Activated CD4-positive, alpha-beta memory T cell treated with anti-CD3 and anti-CD28 coated beads, Interleukin-2, amount 10 ng/mL, durations not matched to agents 7 days and 5 days (primary cell): ENCODE results near the gene TRIP4. TPM values are rescaled to one million over a fixed set of nuclear protein-coding genes. Genes with fewer than 3 reads are reported as not detected.
"Not testable (repeated sequence)": the region's sequence is repeated elsewhere in the genome, so short reads cannot be mapped to it uniquely, and the experiment has no call there.

Experiments used
- CTCF ChIA-PET: fragments of 350-600 bp; sonication (Branson Sonifier 250); formaldehyde crosslinking; loops from one replicate; lab custom pipeline; 2021; ENCODE audit warnings: antibody characterized with exemption, inconsistent platforms; lab: Charles Lee
- POLR2A ChIA-PET: fragments of 350-600 bp; sonication (Branson Sonifier 250); formaldehyde crosslinking; loops from one replicate; lab custom pipeline; 2021; ENCODE audit warnings: antibody characterized with exemption; lab: Charles Lee
- DNase-seq: peaks from one replicate; pipeline ENCODE4 v3.0.0-alpha.2; 2020
- H3K27ac Mint-ChIP-seq: one replicate; pipeline ENCODE4 v1.8.0; 2021; ENCODE audit warnings: mild to moderate bottlenecking, mixed read lengths
- H3K27me3 Mint-ChIP-seq: one replicate; pipeline ENCODE4 v1.8.0; 2021; ENCODE audit warnings: mixed read lengths
- H3K36me3 Mint-ChIP-seq: one replicate; pipeline ENCODE4 v1.8.0; 2021; ENCODE audit warnings: low read depth, mixed read lengths
- H3K4me1 Mint-ChIP-seq: one replicate; pipeline ENCODE4 v1.8.0; 2021; ENCODE audit warnings: mixed read lengths
- H3K4me3 Mint-ChIP-seq: one replicate; pipeline ENCODE4 v1.8.0; 2021; ENCODE audit warnings: mild to moderate bottlenecking, mixed read lengths
- H3K9me3 Mint-ChIP-seq: one replicate; pipeline ENCODE4 v1.8.0; 2021; ENCODE audit warnings: mixed read lengths
- total RNA-seq, 2 experiments: library from RNA; stranded (reverse); gene quantifications; one replicate each; pipeline ENCODE4 v1.2.3, GENCODE V29; 2021

Gene TRIP4
- 10 to 100 TPM; 28.9 to 30.3 TPM for total RNA-seq

GRCh38 chr15:64387562-64388168 is at the start of gene TRIP4:
TRIP4 (plus strand) TSS chr15:64387836; CDS start chr15:64387864, 28 bp downstream.
- POLR2A ChIA-PET, result interaction anchor here (0.7 to 2.7 kb wide), 29 partner anchors 9 to 1230 kb away, joined by 3 to 39 read pairs (median 4); partner anchors contain the start of genes CIAO2A, CSNK1G1, PPIB and RNU5B-1
- Mint-ChIP-seq H3K27ac (peak within 1 kb of the TSS; percentile 85), H3K4me1 (peaks cover 22% of the 10 kb centered on the region), H3K4me3 (peak within 1 kb of the TSS; percentile 95), H3K9me3 (no peaks in the 10 kb centered on the region), H3K36me3 (peaks cover 11% of the 10 kb centered on the region), H3K27me3 (no peaks in the 10 kb centered on the region)
- DNase-seq, result peak; percentile 98
- CTCF ChIA-PET, result interaction anchor here (0.6 to 3.0 kb wide), 11 partner anchors 10 to 340 kb away, joined by 3 to 12 read pairs (median 3); partner anchors contain the start of genes CIAO2A and PPIB

DNA sequence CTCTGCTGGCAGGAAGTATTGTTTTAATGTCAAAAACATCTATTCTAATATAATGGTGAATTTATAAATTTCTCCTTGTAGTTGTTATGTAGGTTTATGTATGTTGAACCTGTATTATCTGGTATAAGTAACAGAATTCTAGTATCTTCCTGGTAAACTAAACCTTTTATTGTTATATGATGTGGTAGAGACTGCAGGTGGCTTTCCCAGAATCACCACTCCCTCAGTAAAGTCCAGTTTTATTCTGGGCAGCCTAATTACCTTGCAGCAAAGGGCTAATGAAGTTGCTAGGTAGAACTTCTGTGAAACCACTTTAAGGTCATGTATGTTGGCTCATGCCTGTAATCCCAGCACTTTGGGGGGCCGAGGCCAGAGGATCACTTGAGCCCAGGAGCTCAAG is 47.3 kb upstream of the TRIP4 start:
- Mint-ChIP-seq H3K36me3 (peaks cover 26% of the 10 kb centered on the region), H3K4me1 (peaks cover 24% of the 10 kb centered on the region), H3K4me3 (no peak overlapping the region), H3K9me3 (no peaks in the 10 kb centered on the region), H3K27ac (no peak overlapping the region), H3K27me3 (no peaks in the 10 kb centered on the region)
- DNase-seq, result no peak
- CTCF ChIA-PET, result no interaction called here
- POLR2A ChIA-PET, result no interaction called here

- H3K36me3 Mint-ChIP-seq, result peaks cover 32% of the 10 kb centered on the region
- POLR2A ChIA-PET, result interaction anchor here (1.2 kb wide), 1 partner anchor 9 kb away, joined by 3 read pairs; no protein-coding TSS in a partner anchor
- CTCF ChIA-PET, result interaction anchor here (1.0 kb wide), 1 partner anchor 8 kb away, joined by 3 read pairs; no protein-coding TSS in a partner anchor
These were observed 45.7 kb upstream of the TRIP4 start for GRCh38 chr15:64341961-64342360.

DNA sequence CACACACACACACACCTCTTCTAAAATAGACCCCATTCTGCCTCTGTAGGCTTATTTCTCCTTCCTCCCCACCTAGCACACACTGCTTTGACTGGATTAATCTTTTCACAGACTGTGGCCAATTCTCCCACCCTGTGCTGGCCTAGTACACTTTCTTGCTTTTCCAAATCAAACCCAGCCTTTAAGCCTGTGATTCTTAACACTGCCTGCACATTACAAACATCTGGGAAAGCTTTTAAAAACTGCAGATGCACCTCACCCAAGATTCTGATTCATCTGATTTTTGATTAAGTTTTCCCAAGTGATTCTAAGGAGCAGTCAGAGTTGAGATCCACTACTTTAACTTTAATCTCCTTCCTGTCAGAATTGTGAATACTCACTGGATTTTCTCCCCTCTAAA is 44.4 kb upstream of the TRIP4 start:
- no peak overlapping the region for H3K4me3 Mint-ChIP-seq
- peaks cover 13% of the 10 kb centered on the region for H3K4me1 Mint-ChIP-seq
- no peaks in the 10 kb centered on the region for H3K9me3 Mint-ChIP-seq
- H3K27me3 Mint-ChIP-seq, result no peaks in the 10 kb centered on the region
- no peak overlapping the region for H3K27ac Mint-ChIP-seq
- no peak for DNase-seq
- H3K36me3 Mint-ChIP-seq, result peaks cover 34% of the 10 kb centered on the region
- ChIA-PET POLR2A (interaction anchor here (1.3 kb wide), 1 partner anchor 154 kb away, joined by 3 read pairs; no protein-coding TSS in a partner anchor), CTCF (interaction anchor here (0.5 kb wide), 1 partner anchor 920 kb away, joined by 4 read pairs; no protein-coding TSS in a partner anchor)

More at GRCh38 chr15:64341961-64342360, 45.7 kb upstream of the TRIP4 start:
- no peak for DNase-seq
- Mint-ChIP-seq H3K9me3 (no peaks in the 10 kb centered on the region), H3K27ac (no peak overlapping the region), H3K4me1 (peaks cover 16% of the 10 kb centered on the region), H3K4me3 (no peak overlapping the region), H3K27me3 (no peaks in the 10 kb centered on the region)

- ChIA-PET POLR2A (interaction anchor here (1.3 kb wide), 1 partner anchor 155 kb away, joined by 3 read pairs; no protein-coding TSS in a partner anchor), CTCF (interaction anchor here (0.5 kb wide), 1 partner anchor 920 kb away, joined by 4 read pairs; no protein-coding TSS in a partner anchor)
- H3K9me3 Mint-ChIP-seq, result no peaks in the 10 kb centered on the region
These were observed 43.8 kb upstream of the TRIP4 start for GRCh38 chr15:64343841-64344240.

DNA sequence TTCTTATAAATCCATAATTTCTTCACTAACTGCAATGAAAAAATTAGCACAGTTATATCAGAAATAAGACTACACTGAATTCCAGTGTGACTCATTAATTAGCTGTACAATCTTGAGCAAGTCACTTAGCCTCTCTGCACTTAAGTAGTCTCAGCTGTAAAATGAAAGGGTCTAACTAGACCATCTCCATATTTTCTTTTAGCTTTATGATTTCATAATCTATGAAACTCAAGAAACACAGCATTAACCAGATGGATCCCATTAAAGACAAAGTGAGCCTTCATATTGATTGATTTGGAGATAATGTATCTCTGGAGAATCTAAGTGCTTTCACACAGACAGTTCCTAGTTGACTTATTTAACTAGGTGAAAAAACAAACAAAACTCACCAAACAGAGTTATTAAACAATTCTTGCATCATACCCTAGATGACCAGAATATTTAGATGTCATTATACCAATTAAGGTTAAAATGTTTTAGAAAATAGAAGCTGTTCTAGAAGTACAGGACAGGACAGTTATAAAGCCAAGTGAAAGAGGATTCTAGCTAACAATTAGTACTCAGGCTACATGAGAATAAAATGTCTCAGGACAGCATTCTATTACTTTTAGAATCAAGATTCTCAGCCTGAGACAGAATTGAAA is 42.9 kb upstream of the TRIP4 start:
- no peak overlapping the region for H3K27ac Mint-ChIP-seq
- H3K36me3 Mint-ChIP-seq, result peaks cover 34% of the 10 kb centered on the region
- no peaks in the 10 kb centered on the region for H3K27me3 Mint-ChIP-seq
- H3K9me3 Mint-ChIP-seq, result no peaks in the 10 kb centered on the region
- no peak for DNase-seq
- ChIA-PET POLR2A (interaction anchor here (1.0 to 1.3 kb wide), 2 partner anchors 10 to 138 kb away, joined by 3 to 4 read pairs; no protein-coding TSS in a partner anchor), CTCF (interaction anchor here (1.0 to 1.3 kb wide), 2 partner anchors 10 to 18 kb away, joined by 3 read pairs; no protein-coding TSS in a partner anchor)
- peaks cover 13% of the 10 kb centered on the region for H3K4me1 Mint-ChIP-seq
- H3K4me3 Mint-ChIP-seq, result no peak overlapping the region

More at GRCh38 chr15:64343841-64344240, 43.8 kb upstream of the TRIP4 start:
- H3K4me1 Mint-ChIP-seq, result peaks cover 13% of the 10 kb centered on the region
- no peaks in the 10 kb centered on the region for H3K27me3 Mint-ChIP-seq
- H3K4me3 Mint-ChIP-seq, result no peak overlapping the region
- no peak for DNase-seq
- no peak overlapping the region for H3K27ac Mint-ChIP-seq
- peaks cover 35% of the 10 kb centered on the region for H3K36me3 Mint-ChIP-seq

GRCh38 chr15:64346242-64346641 is 41.4 kb upstream of the TRIP4 start:
- H3K27me3 Mint-ChIP-seq, H3K4me3 Mint-ChIP-seq, DNase-seq, H3K9me3 Mint-ChIP-seq, CTCF ChIA-PET, POLR2A ChIA-PET, H3K27ac Mint-ChIP-seq: not testable (repeated sequence)
- H3K36me3 Mint-ChIP-seq, result peaks cover 31% of the 10 kb centered on the region
- peaks cover 13% of the 10 kb centered on the region for H3K4me1 Mint-ChIP-seq

DNA sequence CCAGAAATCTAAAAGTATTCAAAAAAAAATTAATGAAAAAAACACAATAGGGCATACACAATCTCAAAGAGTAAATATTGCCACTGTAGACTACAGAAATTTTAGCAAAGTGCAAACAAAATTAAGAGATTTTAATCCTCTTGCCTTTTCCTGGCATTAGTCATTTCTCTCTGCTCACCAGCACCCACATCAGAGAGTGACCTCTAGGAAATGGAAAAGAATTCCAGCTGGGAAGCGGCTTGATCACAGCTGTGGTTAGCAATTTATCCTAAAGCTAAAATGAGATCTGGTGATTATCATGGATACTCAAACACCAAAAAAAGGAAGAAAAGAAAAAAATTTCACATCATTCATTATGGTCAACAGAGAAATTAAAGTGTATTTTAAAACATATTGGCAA is 39.2 kb upstream of the TRIP4 start:
- Mint-ChIP-seq H3K4me3 (no peak overlapping the region), H3K9me3 (no peaks in the 10 kb centered on the region), H3K27me3 (no peaks in the 10 kb centered on the region), H3K27ac (no peak overlapping the region), H3K4me1 (peaks cover 12% of the 10 kb centered on the region), H3K36me3 (peaks cover 18% of the 10 kb centered on the region)
- no peak for DNase-seq
- ChIA-PET CTCF (no interaction called here), POLR2A (interaction anchor here (1.0 kb wide), 1 partner anchor 32 kb away, joined by 3 read pairs; no protein-coding TSS in a partner anchor)

DNA sequence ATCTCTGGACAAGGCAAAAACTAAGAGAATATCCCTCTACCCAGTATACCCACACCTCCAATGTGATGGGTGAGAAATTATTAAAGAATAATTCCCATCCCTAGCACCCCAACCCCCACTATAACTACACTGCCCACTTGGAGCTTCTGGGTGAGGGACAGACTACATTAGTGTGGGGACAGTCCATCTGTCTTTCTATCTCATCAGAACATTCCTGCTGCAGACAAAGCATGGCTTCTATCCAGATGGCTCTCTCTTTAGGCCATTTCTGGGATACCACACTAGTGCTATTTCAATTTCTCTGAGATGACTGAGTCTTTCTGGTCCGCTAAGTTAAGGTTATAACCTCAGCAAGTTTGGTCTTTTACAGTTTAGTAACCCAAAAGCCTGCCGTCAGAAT is 38.3 kb upstream of the TRIP4 start:
- Mint-ChIP-seq H3K4me3 (no peak overlapping the region), H3K27ac (no peak overlapping the region), H3K9me3 (no peaks in the 10 kb centered on the region), H3K27me3 (no peaks in the 10 kb centered on the region), H3K4me1 (peaks cover 12% of the 10 kb centered on the region), H3K36me3 (peaks cover 18% of the 10 kb centered on the region)
- CTCF ChIA-PET, result interaction anchor here (0.9 kb wide), 2 partner anchors 7 to 16 kb away, joined by 3 read pairs; no protein-coding TSS in a partner anchor
- POLR2A ChIA-PET, result interaction anchor here (1.2 kb wide), 1 partner anchor 13 kb away, joined by 3 read pairs; no protein-coding TSS in a partner anchor
- no peak for DNase-seq

DNA sequence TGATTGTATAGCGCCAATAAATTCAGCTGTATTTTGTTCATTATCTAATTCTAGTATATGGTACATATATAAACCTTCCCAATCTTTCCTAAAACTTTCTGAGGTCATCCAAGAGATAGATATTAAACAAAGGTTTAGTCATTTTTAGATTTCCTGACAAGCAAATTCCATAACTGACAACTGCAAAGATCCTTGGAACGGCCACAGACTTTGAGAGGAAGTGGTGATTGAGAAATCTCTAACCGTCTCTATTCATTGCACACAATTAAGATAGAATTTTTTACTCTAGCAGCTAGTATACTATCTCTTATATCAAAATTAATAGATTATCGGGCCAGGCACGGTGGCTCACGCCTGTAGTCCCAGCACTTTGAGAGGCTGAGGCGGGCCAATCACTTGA is 36.4 kb upstream of the TRIP4 start:
- H3K9me3 Mint-ChIP-seq, result no peaks in the 10 kb centered on the region
- no peak for DNase-seq
- no peaks in the 10 kb centered on the region for H3K27me3 Mint-ChIP-seq
- H3K36me3 Mint-ChIP-seq, result peaks cover 23% of the 10 kb centered on the region
- H3K27ac Mint-ChIP-seq, result no peak overlapping the region
- POLR2A ChIA-PET, result interaction anchor here (1.2 to 1.4 kb wide), 2 partner anchors 10 to 30 kb away, joined by 3 to 4 read pairs; partner anchors contain the start of gene PCLAF
- no peak overlapping the region for H3K4me3 Mint-ChIP-seq
- CTCF ChIA-PET, result interaction anchor here (1.8 kb wide), 1 partner anchor 13 kb away, joined by 5 read pairs; no protein-coding TSS in a partner anchor
- H3K4me1 Mint-ChIP-seq, result peaks cover 13% of the 10 kb centered on the region

DNA sequence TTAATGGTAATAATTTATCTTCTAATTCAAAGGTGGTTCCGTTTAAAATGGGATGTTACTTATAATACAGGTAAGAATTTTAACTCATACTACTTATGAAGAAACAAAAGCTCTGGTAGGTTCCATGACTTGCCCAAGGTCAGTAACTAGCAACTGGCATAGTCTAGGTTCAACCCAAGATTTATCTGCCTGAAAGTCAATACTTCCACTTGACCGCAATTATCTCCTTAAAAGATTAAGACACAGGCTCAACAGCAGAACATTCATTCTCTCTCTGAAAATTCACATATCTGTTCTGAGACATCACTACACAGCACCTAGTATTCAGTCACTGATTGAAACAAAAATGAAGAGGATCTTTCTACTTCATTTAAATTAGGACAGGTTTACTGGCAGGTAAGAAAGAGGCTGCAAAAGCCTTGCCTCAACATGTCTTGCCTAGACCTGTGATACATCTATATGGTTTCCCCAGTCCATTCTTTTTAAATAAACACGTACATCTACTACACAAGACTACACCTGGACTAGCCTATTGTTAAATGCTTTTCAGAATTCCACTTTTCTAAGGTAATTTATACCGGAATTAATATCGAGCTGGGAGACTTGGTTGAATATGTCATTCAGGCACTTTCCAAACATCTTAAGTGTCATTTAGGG is 32.8 kb upstream of the TRIP4 start:
- peak overlapping the region; percentile 91 for H3K4me3 Mint-ChIP-seq
- CTCF ChIA-PET, result interaction anchor here (1.5 kb wide), 1 partner anchor 81 kb away, joined by 4 read pairs; no protein-coding TSS in a partner anchor
- no peaks in the 10 kb centered on the region for H3K9me3 Mint-ChIP-seq
- no peak for DNase-seq
- POLR2A ChIA-PET, result interaction anchor here (0.7 to 2.4 kb wide), 5 partner anchors 10 to 258 kb away, joined by 3 to 10 read pairs (median 4); partner anchors contain the start of genes PCLAF and TRIP4
- H3K27me3 Mint-ChIP-seq, result no peaks in the 10 kb centered on the region
- peaks cover 33% of the 10 kb centered on the region for H3K4me1 Mint-ChIP-seq
- H3K27ac Mint-ChIP-seq, result peak overlapping the region; percentile 78
- H3K36me3 Mint-ChIP-seq, result peaks cover 8% of the 10 kb centered on the region

DNA sequence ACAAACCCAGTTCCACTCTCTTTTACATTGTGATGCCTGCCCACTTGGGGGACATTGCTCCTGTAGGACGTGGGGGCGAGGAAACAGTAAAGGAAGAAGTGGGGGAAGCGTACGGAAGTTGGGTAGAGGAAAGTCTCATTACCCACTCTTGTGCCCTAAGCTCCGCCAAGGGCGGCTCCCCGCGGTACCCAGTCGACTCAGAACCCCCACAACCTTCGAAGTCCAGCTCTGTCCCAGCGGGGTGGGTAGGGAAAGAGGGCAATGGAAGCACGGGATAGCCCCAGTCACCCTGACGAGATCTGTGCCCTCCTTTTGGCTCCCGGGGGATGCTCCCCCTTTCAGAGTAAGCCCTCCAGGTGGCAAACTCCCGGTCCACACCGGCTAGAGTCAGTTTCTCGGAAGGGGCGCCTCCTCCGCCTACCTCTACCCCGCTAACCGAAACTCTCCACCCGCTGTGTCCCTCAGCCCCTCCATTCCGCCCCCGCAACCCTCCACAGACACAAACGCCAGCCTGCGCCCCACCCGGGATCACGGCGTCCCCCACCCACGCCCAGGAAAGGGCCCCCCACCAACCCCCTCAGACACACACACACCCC is 32.2 kb upstream of the TRIP4 start:
- ChIA-PET CTCF (interaction anchor here (1.5 kb wide), 1 partner anchor 81 kb away, joined by 4 read pairs; no protein-coding TSS in a partner anchor), POLR2A (interaction anchor here (0.7 to 2.4 kb wide), 6 partner anchors 10 to 259 kb away, joined by 3 to 10 read pairs (median 4); partner anchors contain the start of genes PCLAF and TRIP4)
- peak; percentile 28 for DNase-seq
- Mint-ChIP-seq H3K27me3 (no peaks in the 10 kb centered on the region), H3K27ac (peak overlapping the region; percentile 78), H3K4me3 (peak overlapping the region; percentile 91), H3K4me1 (peaks cover 35% of the 10 kb centered on the region), H3K9me3 (no peaks in the 10 kb centered on the region), H3K36me3 (peaks cover 8% of the 10 kb centered on the region)
